GM12864 (cell line): ENCODE data around the gene MAP3K10.

ENCODE experiments used
- DNase-seq: peaks from one replicate; pipeline ENCODE4 v3.0.0-alpha.2; 2011; ENCODE audit warnings: low read depth
- H3K4me3 ChIP-seq: 2 replicates; pipeline ENCODE4 v1.5.1; 2011; ENCODE audit warnings: mild to moderate bottlenecking, low read depth, low read length, control low read depth
- CTCF ChIP-seq: IDR thresholded peaks from 2 replicates; pipeline ENCODE4 v1.5.1; 2011; ENCODE audit warnings: low read depth, mild to moderate bottlenecking, moderate library complexity, low read length, control low read depth, inconsistent platforms; ENCODE audit errors: missing control alignments

The MAP3K10 gene

GRCh38 chr19:40177286-40178070, 13.7 kb upstream of the MAP3K10 start:
- no peak for DNase-seq
- no peak for TF ChIP-seq CTCF
- no peak overlapping the region for H3K4me3 ChIP-seq

DNA sequence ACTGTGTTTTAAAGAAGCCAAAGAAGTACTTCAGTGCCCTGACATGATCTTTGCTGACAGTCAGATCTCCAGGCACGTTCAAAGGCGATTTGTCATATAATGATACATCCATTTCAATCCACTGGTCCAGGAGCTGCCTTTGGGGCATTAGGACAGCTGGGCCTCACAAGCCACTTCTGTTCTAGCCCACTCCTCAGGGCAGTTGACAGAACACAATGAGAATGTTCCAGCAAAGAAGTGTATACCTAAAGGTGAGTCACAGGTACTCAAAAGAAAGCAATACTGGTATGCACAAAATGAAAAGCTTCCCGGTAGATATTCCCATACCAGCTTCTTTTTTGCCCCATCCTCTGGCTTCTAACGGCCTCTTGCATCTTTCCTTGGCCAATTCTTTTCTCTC, 12.5 kb upstream of the MAP3K10 start:
- no peak for TF ChIP-seq CTCF
- no peak for DNase-seq
- no peak overlapping the region for H3K4me3 ChIP-seq

GRCh38 chr19:40184273-40184672, 7.0 kb upstream of the MAP3K10 start:
- no peak for DNase-seq
- no peak for TF ChIP-seq CTCF
- H3K4me3 ChIP-seq, result no peak overlapping the region

DNA sequence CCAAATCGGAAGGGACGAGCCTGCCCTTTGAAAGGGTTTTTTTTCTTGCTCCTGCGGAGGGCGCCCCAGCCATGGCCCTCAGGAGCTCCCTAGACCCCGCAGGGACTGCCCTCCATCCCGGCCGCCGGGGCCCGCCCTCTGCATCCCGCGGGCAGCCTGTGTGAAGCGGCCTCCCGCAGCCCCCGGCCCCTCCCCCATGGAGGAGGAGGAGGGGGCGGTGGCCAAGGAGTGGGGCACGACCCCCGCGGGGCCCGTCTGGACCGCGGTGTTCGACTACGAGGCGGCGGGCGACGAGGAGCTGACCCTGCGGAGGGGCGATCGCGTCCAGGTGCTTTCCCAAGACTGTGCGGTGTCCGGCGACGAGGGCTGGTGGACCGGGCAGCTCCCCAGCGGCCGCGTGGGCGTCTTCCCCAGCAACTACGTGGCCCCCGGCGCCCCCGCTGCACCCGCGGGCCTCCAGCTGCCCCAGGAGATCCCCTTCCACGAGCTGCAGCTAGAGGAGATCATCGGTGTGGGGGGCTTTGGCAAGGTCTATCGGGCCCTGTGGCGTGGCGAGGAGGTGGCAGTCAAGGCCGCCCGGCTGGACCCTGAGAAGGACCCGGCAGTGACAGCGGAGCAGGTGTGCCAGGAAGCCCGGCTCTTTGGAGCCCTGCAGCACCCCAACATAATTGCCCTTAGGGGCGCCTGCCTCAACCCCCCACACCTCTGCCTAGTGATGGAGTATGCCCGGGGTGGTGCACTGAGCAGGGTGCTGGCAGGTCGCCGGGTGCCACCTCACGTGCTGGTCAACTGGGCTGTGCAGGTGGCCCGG, 815 bp downstream of the MAP3K10 start:
- TF ChIP-seq CTCF, result no peak
- H3K4me3 ChIP-seq, result peak overlapping the region; percentile 95
- no peak for DNase-seq

DNA sequence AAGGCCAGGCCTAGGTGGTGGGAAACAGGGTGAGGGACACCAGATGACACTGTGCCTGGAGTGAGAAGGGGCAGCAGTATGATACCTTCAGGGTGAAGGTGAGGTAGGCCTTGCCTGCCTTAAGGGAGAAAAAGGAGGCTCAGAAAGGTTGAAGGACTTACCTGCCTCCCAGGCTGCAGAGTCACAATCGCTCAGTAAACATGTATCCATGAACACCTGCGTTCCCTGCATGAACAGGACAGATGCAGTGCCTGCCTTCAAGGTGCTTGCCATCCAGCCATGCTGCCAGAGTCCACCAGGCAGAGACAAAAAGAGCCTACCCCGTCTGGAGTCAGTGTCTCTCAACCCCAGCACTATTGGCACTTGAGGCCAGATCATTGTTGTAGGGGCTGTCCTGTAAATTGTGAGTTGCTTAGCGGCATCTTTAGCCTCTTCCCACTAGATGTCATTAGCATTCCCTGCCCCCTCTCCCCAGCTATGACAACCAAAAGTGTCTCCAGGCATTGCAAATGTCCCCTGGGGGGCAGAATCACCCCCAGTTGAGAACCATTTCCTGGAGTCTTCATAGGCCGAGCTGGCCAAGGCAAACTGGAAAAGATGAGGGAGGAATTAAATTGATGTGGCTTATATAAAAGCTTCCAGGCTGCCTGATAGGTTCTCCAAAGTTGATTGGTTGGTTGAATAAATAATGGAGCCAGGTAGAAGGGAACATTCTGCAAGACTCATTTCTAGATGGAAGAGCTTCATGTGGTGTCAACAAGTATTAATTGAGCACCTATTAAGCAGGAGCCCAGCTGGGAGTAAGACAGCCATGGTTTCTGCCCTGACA, 1.7 kb downstream of the MAP3K10 start:
- peak overlapping the region; percentile 95; the same call in 1 of the 2 replicates for H3K4me3 ChIP-seq
- no peak for TF ChIP-seq CTCF
- no peak for DNase-seq

GRCh38 chr19:40193587-40193849, 2.3 kb downstream of the MAP3K10 start:
- DNase-seq, result no peak
- TF ChIP-seq CTCF, result no peak
- H3K4me3 ChIP-seq, result no peak overlapping the region
